ENCODE results near the gene ERCC4. TPM values are rescaled to one million over a fixed set of nuclear protein-coding genes. Genes with fewer than 3 reads are reported as not detected.

Gene ERCC4
- 13.8 TPM for total RNA-seq

DNA sequence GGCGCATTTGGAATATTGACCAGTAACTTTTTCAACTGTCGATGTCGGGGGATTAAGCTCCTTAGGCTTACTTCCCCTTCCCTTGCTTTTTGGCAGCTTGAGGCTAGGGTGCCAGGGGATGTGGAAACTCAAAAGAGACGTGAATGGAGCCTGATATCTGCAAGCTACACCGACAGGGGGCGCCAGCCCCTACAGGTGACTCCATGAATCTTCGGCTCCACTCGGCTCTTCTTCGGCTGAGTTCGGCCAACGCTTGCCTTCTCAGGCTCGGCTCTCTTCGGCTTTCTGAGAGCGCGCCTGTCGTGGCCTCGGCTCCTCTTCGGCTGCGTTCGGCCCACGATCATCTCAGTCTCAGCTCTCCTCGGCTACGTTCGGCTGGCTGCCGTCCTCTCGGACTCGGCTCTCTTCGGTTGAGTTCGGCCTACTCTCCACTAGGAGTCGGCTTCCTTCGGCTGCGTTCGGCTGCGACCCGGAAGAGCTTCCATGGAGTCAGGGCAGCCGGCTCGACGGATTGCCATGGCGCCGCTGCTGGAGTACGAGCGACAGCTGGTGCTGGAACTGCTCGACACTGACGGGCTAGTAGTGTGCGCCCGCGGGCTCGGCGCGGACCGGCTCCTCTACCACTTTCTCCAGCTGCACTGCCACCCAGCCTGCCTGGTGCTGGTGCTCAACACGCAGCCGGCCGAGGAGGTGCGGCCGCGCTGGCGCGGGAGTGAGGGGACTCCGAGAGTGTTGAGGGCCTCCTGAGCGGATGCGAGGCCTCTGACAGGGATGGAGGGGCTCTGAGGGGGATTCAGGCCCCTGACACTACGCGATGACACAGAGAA is at the start of gene ERCC4:
ERCC4 (plus strand) TSS at position 472 of the 827 bp plus-strand sequence; CDS start at position 484, 12 bp downstream.

Other genes starting within 250 kb of the ERCC4 start
- gene MRTFB, start 151.2 kb downstream of the ERCC4 start, total RNA-seq = 65.7 TPM

Data from diencephalon (tissue), 1 donor.